ENCODE data around the gene PGM1.
"Not testable (repeated sequence)": the region's sequence is repeated elsewhere in the genome, so short reads cannot be mapped to it uniquely, and the experiment has no call there.

The PGM1 gene

GRCh38 chr1:63593303-63593885 lies at the start of gene PGM1:
TSS of gene PGM1 (plus strand) at chr1:63593411. CDS start at chr1:63593489, 78 bp downstream.
- DNase-seq (ENCODE audit: low spot score) (peak; percentile 85), FAIRE-seq (peak; percentile 59)

- DNase-seq (ENCODE audit: low spot score) (no peak), FAIRE-seq (no peak)
These were observed 47.4 kb upstream of the PGM1 start for GRCh38 chr1:63545780-63546179.

- FAIRE-seq (no peak), DNase-seq (ENCODE audit: low spot score) (no peak)
These were observed 45.5 kb upstream of the PGM1 start for GRCh38 chr1:63547621-63548294.

GRCh38 chr1:63548303-63548702 lies 44.9 kb upstream of the PGM1 start:
- FAIRE-seq (no peak), DNase-seq (ENCODE audit: low spot score) (no peak)

GRCh38 chr1:63548877-63549276 lies 44.3 kb upstream of the PGM1 start:
- FAIRE-seq: no peak
- DNase-seq (ENCODE audit: low spot score): no peak

- FAIRE-seq (no peak), DNase-seq (ENCODE audit: low spot score) (no peak)
These were observed 37.7 kb upstream of the PGM1 start for GRCh38 chr1:63555480-63555879.

GRCh38 chr1:63557365-63557987 lies 35.7 kb upstream of the PGM1 start:
- no peak for FAIRE-seq
- DNase-seq (ENCODE audit: low spot score): peak; percentile 19

- FAIRE-seq (no peak), DNase-seq (ENCODE audit: low spot score) (no peak)
These were observed 33.9 kb upstream of the PGM1 start for GRCh38 chr1:63559357-63559756.

GRCh38 chr1:63563745-63564144 lies 29.5 kb upstream of the PGM1 start:
- no peak for DNase-seq (ENCODE audit: low spot score)
- no peak for FAIRE-seq

- no peak for FAIRE-seq
- DNase-seq (ENCODE audit: low spot score): no peak
These were observed 24.1 kb upstream of the PGM1 start for GRCh38 chr1:63569068-63569467.

GRCh38 chr1:63569640-63570316 lies 23.4 kb upstream of the PGM1 start:
- FAIRE-seq: no peak

GRCh38 chr1:63572686-63573085 lies 20.5 kb upstream of the PGM1 start:
- DNase-seq (ENCODE audit: low spot score); FAIRE-seq: not testable (repeated sequence)

More at GRCh38 chr1:63569640-63570316, 23.4 kb upstream of the PGM1 start:
- DNase-seq (ENCODE audit: low spot score): no peak

GRCh38 chr1:63574203-63574796 lies 18.9 kb upstream of the PGM1 start:
- DNase-seq (ENCODE audit: low spot score); FAIRE-seq: not testable (repeated sequence)

- DNase-seq (ENCODE audit: low spot score) (peak; percentile 6), FAIRE-seq (no peak)
These were observed 17.8 kb upstream of the PGM1 start for GRCh38 chr1:63575340-63575826.

- DNase-seq (ENCODE audit: low spot score); FAIRE-seq: not testable (repeated sequence)
These were observed 6.9 kb upstream of the PGM1 start for GRCh38 chr1:63586326-63586725.

- FAIRE-seq: no peak
- no peak for DNase-seq (ENCODE audit: low spot score)
These were observed 3.0 kb upstream of the PGM1 start for GRCh38 chr1:63590166-63590560.

GRCh38 chr1:63592536-63593302 lies 492 bp upstream of the PGM1 start:
- no peak for FAIRE-seq
- no peak for DNase-seq (ENCODE audit: low spot score)

GRCh38 chr1:63593886-63594605 lies 835 bp downstream of the PGM1 start:
- no peak for FAIRE-seq
- DNase-seq (ENCODE audit: low spot score): peak; percentile 71

GRCh38 chr1:63595435-63595834 lies 2.2 kb downstream of the PGM1 start:
- FAIRE-seq: no peak
- DNase-seq (ENCODE audit: low spot score): no peak

GRCh38 chr1:63599799-63600198 lies 6.6 kb downstream of the PGM1 start:
- DNase-seq (ENCODE audit: low spot score): no peak

More at GRCh38 chr1:63599799-63600198, 6.6 kb downstream of the PGM1 start:
- no peak for FAIRE-seq
